ENCODE data around the gene SOX6.

DNA sequence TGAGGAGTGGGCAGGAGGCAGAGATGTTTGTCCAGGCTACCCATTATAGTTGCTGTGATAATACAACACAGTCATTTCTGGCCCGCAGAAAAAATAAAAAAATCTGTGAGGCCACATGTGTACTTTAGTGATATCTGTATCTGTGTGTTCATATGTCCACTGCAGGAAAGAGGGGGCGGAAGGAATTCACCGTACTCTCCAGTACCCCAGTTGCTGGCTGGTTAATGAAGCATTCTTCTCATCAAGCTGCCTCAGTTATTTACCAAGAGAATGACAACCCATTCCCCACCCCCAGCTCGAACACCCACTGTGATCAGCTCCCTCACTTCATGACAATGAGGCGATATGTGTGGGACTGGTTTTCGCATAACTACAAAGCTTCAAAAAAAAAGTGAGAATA lies 309.3 kb downstream of the SOX6 start:
- TF ChIP-seq POLR2A (IDR thresholded peaks at IDR 0.05) (no peak), EP300 (IDR thresholded peaks at IDR 0.05) (no peak)
- TF ChIP-seq, protein P1, sequence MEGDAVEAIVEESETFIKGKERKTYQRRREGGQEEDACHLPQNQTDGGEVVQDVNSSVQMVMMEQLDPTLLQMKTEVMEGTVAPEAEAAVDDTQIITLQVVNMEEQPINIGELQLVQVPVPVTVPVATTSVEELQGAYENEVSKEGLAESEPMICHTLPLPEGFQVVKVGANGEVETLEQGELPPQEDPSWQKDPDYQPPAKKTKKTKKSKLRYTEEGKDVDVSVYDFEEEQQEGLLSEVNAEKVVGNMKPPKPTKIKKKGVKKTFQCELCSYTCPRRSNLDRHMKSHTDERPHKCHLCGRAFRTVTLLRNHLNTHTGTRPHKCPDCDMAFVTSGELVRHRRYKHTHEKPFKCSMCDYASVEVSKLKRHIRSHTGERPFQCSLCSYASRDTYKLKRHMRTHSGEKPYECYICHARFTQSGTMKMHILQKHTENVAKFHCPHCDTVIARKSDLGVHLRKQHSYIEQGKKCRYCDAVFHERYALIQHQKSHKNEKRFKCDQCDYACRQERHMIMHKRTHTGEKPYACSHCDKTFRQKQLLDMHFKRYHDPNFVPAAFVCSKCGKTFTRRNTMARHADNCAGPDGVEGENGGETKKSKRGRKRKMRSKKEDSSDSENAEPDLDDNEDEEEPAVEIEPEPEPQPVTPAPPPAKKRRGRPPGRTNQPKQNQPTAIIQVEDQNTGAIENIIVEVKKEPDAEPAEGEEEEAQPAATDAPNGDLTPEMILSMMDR (IDR thresholded peaks at IDR 0.05) = no peak
